Measurements from ENCODE around the gene ADAMTSL1. TPM values are rescaled to one million over a fixed set of nuclear protein-coding genes. Genes with fewer than 3 reads are reported as not detected.

Gene ADAMTSL1
- total RNA-seq, 6 experiments from 2014 or later = 0.73 to 2.1 (median 0.89) TPM

- peak; percentile 81 to 97 (median 92) for ATAC-seq
Observed at GRCh38 chr9:18707061-18707461, 233.1 kb downstream of the ADAMTSL1 start.

GRCh38 chr9:18707489-18708205 is 233.7 kb downstream of the ADAMTSL1 start:
- ATAC-seq (no peak), DNase-seq (no peak)
- intact Hi-C loops (cut with DNase I) = no loop called here
- Histone ChIP-seq H3K9me3 (no peaks in the 10 kb centered on the region), H3K36me3 (no peaks in the 10 kb centered on the region), H3K27ac (no peak overlapping the region), H3K4me1 (peaks cover 0 to 13% (median 3%) of the 10 kb centered on the region in 4 donors), H3K4me3 (no peak overlapping the region), H3K27me3 (no peaks in the 10 kb centered on the region)
- 64% methylated on average over 8 of the region's 8 CpGs for WGBS (ENCODE audit: insufficient coverage, low coverage, low lambda C conversion rate, missing lambda C conversion rate)
- no peak for TF ChIP-seq CTCF (IDR thresholded peaks at IDR 0.05)

More at GRCh38 chr9:18707061-18707461, 233.1 kb downstream of the ADAMTSL1 start:
- DNase-seq = peak in 1 of 3 donors; percentile 55
- peaks cover 0 to 13% (median 3%) of the 10 kb centered on the region in 4 donors for H3K4me1 ChIP-seq
- H3K27me3 ChIP-seq = no peaks in the 10 kb centered on the region
- WGBS (ENCODE audit: insufficient coverage, low coverage, low lambda C conversion rate, missing lambda C conversion rate) = 8% methylated on average over 4 of the region's 5 CpGs
- TF ChIP-seq POLR2A (IDR thresholded peaks at IDR 0.05) = no peak
- TF ChIP-seq CTCF (IDR thresholded peaks at IDR 0.05) = no peak
- no peak overlapping the region for H3K4me3 ChIP-seq
- no peaks in the 10 kb centered on the region for H3K9me3 ChIP-seq
- H3K36me3 ChIP-seq = no peaks in the 10 kb centered on the region
- no peak overlapping the region for H3K27ac ChIP-seq
- intact Hi-C loops (cut with DNase I) = no loop called here

GRCh38 chr9:18708429-18708828 is 234.5 kb downstream of the ADAMTSL1 start:
- WGBS (ENCODE audit: insufficient coverage, low coverage, low lambda C conversion rate, missing lambda C conversion rate) = 78% methylated on average over 4 of the region's 4 CpGs
- no peak overlapping the region for H3K4me3 ChIP-seq
- DNase-seq (no peak), ATAC-seq (peak in 2 of 4 donors; percentile 45 to 48)
- no peaks in the 10 kb centered on the region for H3K9me3 ChIP-seq
- TF ChIP-seq CTCF (IDR thresholded peaks at IDR 0.05) = no peak
- TF ChIP-seq POLR2A (IDR thresholded peaks at IDR 0.05) = no peak
- H3K4me1 ChIP-seq = peaks cover 0 to 13% (median 3%) of the 10 kb centered on the region in 4 donors
- H3K27me3 ChIP-seq = no peaks in the 10 kb centered on the region
- H3K27ac ChIP-seq = no peak overlapping the region
- intact Hi-C loops (cut with DNase I) = no loop called here
- H3K36me3 ChIP-seq = no peaks in the 10 kb centered on the region

GRCh38 chr9:18710065-18710464 is 236.1 kb downstream of the ADAMTSL1 start:
- Histone ChIP-seq H3K27me3 (no peaks in the 10 kb centered on the region), H3K4me1 (peaks cover 0 to 13% (median 3%) of the 10 kb centered on the region in 4 donors), H3K27ac (no peak overlapping the region), H3K9me3 (no peaks in the 10 kb centered on the region), H3K36me3 (no peaks in the 10 kb centered on the region), H3K4me3 (no peak overlapping the region)
- 89% methylated on average over 1 of the region's 1 CpG for WGBS (ENCODE audit: insufficient coverage, low coverage, low lambda C conversion rate, missing lambda C conversion rate)
- TF ChIP-seq CTCF (IDR thresholded peaks at IDR 0.05) (no peak), POLR2A (IDR thresholded peaks at IDR 0.05) (no peak)
- ATAC-seq = no peak
- no peak for DNase-seq
- intact Hi-C loops (cut with DNase I) = no loop called here

Measured in right lobe of liver (tissue), 6 donors.